CD4-positive, alpha-beta T cell treated with Interleukin-6 at 100 ng/mL for 8 hours (primary cell): Measurements from ENCODE around the gene PTPN2.
A peak's percentile ranks its signal among the peaks of the same experiment; 100 is the strongest.

Source experiments
- DNase-seq: peaks from one replicate; pipeline ENCODE4 v3.0.0-alpha.2; 2020; ENCODE audit warnings: mixed read lengths, low spot score

Gene PTPN2

DNA sequence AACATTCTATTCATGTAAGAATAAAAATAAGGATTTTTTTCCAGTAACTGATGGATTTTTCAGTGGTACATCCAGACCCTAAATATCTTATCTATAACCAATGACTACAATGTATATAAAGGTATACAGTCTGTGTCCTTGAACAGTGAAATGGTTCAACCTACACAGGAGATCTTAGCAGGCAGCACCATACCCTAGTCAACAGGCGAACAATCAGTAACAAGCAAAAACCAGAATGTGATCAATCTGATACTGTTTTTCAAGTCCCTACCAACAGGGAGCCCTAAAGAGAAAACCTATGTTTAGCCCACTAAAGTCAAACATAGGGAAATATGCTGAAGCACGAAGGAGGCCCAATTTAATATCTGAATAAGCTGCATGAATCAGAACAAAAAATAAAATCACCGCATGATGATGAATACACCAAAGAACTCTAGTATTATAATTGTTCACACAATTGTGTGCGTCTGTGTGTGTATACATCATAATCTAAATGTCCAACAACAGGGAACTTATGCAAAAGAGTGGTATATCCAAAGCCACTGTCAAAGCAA, 26.0 kb downstream of the PTPN2 start:
- no peak for DNase-seq

DNA sequence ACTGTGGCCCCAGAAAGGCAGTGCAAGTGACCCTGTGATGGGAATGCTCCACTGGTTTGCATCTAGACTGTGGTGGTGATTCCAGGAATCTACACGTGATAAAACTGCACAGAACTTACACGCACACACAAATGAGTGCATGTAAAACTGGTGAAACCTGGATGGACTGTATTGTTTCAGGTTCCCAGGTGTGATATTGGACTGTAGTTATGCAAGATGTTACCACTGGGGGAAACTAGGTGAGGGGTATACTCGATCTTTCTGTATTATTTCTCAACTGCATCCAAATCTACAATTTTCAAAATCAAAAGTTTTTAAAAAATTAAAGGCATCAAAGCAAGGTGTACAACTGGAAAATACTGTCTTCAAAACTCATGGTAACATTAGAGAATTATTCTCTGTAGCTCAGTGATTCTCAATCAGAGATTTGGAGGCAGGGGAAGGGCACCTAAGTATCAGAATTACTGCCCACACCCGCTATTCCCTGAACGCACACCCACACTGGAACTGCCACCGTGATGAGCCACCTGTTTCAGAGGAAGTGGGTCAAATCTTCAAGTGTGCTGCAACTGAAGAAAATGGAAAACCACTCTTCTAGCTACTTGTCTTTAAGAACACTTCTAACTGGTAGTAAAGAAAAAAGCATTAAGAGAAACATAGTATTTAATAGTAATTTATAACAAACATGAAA, 26.7 kb downstream of the PTPN2 start:
- DNase-seq, result no peak

DNA sequence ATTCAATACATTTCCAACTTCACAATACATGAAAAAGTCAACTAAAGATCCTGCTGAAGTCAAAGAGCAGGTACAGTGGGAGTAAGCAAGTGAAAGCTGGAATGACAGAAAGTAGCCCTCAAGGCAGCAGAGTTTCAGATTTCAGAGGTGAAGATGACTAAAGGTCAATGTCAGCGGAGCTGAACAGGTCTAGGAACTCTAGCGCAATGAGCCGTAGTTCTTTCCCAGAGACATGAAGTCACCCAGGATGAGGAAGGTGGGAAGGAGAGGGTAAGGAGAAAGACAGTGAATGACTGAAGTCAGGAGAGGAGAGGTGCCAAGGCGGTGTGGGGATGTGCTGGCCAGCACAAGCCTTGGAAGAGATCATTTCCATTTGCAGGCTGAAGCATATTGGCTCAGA, 28.1 kb downstream of the PTPN2 start:
- DNase-seq, result no peak

DNA sequence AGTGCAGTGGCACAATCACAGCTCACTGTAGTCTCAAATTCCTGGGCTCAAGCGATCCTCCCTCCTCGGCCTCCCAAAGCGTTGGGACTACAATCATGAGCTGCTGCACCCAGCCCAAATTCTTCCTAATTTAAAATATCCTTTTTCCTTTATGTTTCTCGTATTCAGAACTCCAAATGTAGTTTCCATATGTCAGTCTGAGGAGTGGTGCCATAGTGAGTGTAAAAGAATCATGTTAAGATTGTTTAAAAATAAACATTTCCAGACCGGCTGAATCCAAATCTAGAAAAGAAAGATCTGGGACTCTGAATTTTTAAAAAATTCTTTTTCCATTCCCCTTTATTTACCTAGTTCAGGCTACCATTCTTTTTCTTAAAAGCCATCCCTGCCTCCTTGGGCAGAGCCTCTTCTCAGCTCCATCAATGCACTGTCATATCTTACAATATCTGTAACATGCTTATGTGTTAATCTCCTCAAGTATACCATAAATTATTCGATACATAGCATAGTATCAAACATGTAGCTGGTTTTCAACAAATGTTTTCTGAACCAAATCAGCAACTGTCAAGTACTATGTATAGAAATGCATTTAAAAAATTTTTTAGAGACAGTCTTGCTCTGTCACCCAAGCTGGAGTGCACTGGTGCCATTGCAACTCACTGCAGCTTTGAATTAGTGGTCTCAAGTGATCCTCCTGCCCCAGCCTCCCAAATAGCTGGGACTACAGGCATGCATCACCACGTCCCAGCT, 31.3 kb downstream of the PTPN2 start:
- DNase-seq, result no peak

DNA sequence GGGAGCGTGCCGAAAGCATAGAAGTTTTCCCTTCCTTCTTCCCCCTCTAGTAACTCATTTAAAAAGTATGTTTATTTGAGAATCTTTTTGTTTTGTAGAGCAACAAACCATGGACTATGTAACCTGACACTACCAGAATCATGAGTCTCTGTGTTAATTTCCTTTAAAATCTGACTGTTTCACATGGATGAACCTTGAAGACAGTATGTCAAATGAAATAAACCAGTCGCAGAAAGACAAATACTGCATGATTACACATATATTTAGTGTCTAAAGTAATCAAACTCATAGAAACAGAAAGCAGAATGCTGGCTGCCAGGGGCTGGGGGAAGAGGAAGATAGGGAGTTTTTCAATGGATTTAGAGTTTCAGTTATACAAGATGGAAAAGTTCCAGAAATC, 32.3 kb downstream of the PTPN2 start:
- DNase-seq, result no peak

DNA sequence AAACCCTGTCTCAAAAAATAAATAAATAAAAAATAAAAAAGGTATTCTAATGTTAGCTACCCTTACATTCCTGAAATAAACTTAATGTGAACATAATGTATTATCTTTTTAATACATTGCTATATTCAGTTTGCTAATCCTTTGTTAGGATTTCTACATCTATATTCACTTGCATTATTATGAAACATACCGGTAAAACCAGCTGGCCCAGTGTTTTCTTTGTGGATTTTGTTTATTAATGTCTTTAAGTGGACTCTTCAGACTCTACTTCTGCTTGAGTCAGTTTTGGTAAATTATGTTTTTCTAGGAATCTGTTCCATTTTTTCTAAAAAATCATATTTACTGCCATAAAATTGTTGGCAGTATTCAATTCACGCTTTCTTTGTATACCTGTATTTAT, 34.5 kb downstream of the PTPN2 start:
- DNase-seq, result no peak

DNA sequence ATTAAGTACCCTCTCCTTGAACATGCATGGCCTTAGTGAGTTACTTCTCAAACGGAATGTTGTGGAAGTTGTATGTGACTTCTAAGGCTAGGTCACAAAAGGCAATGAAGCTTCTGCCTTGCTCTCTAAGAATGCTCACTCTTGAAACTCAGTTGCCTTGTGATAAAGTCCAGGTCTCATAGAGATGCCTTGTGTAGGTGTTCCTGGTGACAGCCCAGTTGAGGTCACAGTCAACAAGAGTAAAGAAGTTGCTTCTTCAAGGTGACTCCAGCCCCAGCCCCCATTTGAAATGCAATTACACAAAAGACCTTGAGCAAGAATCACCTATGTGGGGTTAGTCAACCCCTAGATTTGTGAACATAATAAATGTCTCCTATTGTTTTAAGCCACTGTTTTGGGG, 35.6 kb downstream of the PTPN2 start:
- no peak for DNase-seq

DNA sequence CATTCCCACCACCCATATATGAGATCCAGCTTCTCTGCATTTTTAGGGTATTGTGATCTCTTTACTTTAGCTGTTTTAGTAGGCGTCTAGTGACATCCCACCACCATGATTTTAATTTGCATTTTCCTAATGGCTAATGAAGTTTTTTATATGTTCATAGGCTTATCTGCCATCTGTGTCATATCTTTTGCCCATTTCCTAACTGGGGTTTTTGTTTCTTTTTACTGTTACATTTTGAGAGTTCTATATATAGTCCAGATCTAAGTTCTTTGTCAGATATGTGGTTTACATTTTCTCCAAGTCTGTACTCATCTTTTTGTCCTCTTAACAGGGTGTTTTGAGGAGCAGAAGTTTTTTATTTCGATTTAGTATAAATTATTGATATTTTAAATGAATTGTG, 39.6 kb downstream of the PTPN2 start:
- no peak for DNase-seq

DNA sequence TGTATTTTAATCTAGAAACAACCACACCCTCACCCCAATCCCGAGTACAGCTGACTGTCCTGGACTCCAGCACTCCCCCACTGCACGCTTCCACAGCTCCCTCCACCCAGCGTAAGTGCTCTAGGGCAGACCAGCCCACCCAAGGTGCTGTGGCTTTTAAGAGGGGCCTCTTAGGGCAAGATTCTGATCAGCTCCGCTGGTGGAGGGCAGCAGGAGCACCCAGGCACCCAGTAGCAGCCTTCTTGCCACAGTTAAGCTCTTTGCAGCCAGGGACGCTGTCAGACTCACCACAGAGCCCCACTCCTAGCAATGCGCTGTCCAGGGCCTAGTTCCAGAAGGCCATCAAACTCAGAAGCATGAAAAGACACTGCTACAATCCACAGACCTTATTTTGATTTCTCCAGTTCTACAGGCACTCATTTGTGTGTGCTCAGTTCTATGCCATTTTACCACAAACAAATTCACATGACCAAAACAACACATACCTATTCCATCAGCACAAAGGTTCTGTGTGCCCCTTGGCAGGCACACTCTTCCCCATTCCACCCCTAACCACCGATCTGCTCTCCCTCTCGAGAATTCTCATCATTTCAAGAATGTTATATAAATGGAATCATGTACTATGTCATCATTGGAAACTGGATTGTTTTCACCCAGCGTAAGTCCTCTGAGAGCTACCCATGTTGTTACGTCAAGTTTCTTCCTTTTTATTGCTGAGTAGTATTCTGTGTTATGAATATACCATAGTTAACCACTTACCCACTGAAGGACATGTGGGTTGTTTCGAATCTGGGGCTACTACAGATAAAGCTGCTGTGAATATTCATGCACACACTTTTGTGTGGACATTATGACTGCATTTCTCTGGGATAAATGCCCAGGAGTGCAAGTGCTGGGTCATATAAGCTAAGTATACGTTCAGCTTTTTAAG, 40.4 kb downstream of the PTPN2 start:
- DNase-seq, result no peak

DNA sequence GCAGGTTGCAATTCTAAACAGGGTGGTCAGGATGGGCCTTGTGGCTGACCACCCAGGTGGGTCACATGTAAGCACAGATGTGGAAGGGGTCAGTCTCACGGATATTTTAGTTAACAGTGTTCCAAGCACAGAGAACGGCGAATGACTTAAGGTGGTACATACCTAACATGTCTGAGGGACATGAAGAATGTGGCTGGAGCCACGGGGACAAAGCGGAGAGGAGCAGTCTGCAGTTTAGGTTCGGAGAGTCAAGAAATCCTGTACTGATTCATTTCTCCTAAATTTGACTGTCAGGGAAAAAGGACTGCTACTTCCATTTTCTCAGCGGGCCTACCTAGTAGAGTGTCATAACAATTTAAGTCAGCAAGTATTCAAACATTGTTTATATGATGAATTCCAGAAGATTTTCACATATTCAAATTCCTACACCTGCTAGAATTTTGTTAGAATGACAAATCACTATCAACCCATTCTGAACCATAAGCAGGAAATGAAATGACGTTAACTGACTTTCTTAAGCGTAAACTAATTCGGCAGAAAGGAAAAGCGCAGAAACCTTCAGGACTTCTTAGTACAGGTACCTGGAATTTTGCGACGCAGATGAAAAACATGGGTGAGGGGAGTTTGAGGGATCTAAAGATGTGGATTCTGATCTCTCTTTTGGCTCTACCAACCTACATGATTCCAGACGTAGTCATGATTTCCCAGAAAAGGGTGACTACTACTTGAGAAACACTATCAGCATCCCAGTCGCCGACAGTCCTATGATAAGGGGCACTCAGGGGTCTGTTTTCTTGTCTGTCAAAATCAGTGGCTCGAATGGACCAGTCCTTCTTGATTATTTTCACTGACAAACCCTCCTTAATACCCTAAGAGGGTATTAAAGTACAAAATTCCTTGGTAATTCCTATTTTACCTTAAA, 41.3 kb downstream of the PTPN2 start:
- no peak for DNase-seq

DNA sequence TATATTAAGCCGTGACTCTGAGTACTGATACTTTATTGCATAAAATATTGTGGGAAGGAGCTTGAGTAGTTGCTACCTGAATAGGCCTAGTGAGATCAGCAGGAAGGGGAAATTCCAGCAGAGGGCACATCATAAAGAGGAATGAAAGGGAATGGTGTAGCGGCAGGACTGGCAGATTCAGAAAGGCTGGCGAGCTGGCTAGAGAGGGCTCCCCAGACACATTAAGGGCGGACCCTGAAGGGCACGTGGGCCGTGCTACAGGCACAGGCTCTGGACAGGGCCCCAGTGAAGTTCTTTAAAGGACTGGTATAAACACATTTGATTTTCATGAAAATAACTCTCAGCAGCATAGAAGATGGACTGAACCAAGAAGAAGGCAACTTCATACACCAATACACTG, 43.0 kb downstream of the PTPN2 start:
- no peak for DNase-seq

DNA sequence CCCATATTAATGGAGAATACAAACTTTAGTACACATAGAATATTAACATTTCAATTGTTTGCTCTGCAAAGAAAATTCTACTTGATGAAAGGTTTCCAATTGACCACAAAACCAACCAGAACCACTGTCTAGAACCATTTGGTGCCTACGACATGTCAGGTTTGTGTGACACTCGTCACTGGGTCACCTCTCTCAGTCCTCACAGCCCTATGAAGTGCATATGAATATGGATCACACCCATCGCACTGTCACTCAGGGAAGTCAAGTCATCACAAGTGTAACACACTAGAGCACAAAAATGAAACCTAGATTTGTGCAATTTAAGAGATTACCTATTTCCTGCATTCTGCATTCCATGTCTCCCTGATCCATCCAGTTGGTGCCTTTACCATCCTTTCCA, 43.7 kb downstream of the PTPN2 start:
- DNase-seq, result no peak

DNA sequence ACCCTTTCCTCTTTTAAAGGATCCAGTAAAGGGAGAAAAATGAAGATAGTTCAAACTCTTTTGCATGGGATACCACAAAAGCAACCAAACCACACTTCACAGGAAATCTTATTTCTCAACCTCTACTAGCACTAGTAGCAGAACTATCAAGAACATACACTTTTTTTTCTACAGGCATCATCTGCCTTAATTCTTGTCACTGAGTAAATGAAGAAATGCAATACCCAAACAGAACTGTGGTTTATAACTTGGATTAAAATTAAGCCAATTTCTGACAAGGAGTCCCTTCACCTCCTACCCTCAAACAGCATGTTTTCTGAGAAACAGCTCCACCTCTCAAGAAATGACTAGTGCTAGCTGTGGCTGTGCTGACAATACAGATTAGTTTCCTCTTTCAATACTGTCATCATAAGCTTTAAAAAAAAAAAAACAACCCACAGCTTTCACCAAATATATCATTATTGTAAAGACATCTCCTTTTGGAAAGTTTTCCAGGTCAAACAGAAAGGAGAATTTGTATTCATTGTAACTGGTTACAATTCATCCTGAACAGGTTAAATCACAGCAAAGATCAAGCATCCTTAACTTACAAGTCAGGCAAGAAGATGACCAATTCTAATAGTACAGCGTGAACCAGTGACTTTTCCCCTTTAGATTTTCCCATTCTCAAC, 44.4 kb downstream of the PTPN2 start:
- peak; percentile 55 for DNase-seq

DNA sequence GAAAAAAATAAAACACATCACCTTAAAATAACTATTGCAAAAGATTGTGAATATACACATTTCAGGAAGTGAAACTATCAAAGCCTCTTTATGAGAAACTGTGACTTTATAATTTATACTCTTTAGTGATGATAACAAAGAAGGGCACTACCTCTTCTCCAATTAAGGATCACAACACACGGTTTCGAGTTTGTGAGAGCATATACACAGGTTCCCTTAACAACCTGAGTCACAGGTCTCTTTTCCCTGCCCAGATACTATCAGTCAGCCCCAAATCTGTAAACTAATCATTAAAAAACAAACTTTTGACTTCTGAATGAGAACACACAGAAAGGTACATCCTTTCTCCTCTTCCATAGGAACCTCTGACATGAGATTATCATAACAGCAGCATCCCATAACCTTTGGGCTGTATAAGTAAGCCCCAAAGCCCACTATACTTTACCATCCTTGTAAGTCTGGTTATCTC, 44.9 kb downstream of the PTPN2 start:
- peak; percentile 25 for DNase-seq

DNA sequence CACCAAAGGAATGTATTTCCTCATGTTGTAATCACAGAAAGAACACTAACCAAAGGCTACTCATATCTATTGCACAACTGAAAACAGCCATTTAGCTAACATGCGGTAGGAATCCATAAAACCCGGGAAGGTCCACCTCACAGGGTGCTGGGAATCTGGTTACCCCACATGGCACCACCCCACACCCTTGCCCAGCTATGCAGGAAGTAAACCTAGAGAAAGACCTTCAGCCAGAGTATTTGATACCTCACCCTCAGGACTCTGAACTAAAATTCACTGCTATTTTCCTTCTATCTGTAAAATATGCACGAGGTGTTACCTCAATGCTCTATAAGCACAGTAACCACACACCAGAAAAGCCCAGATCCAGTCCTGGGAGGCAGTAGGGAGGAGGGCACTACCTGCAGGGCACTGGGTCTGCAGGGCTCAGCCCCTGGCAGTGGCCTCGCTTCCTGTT, 45.8 kb downstream of the PTPN2 start:
- DNase-seq, result no peak

DNA sequence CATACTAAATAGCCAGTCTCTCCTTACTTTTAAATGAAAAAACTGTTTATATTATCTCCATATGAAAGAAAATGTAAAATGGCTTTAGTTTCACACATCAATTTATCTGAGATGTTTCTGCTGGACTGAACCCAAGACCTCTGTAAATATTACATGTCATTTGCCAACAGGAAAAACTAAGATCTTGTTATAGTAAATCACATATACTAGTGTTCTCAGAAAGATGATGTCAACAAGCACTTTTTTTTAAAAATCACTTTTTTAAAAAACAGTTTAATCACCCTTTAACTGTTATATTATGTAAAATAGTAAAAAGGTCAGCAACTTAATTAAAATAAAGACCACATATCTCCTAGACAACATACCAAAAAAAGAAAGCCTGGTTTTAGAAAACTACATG, 46.3 kb downstream of the PTPN2 start:
- no peak for DNase-seq

DNA sequence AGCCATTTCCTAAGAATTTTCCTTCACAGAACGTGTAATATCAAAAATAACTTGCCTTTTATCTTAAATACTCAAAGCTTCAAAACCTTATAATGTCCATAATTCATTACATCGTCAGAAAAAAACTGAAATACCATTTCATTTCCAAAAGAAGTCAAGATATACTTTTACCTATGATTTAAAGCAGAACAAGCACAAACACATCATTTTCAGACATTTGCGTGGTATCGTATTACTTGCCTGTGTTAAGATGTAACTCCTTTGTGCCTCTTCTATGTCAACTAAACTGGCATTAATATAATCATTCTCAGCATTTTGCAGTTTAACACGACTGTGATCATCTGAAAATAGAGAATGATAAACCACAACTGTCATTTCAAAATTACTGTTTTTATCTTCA, 47.5 kb downstream of the PTPN2 start:
- no peak for DNase-seq

DNA sequence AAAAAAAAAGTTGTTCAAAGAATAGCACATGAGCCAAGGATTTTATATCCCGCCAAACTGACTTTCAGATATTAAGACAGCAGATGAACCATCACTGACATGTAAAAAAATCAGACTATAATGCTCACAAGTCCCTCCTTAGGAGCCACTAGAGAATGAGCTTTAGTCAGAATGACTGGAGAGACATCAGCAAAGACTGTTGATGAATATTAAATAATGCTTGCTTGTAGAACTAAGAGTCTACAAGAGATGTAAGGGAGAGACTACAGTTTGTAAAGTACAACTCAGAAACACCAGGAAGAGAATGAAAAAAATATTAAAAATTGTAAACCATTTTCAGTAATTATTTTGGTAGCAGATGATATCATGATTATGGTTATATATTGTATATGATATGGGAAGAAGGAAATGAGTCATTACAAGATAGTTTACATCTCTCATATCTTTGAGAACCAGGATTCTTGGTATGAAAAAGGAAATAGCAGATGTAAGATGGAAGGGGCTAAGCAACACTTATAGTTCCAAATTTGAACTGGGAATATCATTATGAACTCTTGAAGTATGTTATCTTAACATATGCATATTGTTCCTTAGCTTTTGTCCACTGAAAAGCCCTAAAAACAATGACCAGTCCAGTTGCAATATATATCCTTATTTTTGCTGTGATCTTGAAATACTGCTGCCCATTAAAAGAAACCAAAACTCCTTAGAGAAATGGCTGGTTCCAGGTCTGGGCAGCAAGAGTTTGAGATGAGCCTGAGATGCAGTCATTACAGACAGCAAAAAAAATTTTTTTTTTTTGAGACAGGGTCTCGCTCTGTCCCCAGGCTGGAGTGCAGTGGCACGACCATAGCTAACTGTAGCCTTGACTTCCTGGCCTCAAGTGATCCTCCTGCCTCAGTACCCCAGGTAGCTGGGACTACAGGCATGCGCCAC, 55.7 kb downstream of the PTPN2 start:
- DNase-seq, result no peak

DNA sequence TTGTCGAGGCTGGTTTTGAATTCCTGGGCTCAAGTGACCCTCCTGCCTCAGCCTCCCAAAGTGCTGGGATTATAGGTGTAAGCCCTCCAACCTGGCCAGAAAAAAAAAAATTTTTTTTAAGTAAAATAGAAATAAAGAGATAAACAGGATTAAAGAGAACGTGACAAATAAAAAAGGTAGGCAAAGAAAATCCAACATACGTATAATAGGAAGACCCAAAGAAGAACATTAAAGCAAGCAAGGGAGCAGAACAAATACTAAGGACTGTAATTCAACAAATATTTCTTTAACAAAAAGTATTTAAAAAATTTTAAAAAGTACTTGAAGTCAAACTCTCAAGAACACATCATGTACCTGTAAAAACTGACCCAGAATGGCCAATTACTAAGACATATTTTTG, 56.4 kb downstream of the PTPN2 start:
- no peak for DNase-seq
